ENCODE measurements around the gene ANGEL1.

ANGEL1 gene

DNA sequence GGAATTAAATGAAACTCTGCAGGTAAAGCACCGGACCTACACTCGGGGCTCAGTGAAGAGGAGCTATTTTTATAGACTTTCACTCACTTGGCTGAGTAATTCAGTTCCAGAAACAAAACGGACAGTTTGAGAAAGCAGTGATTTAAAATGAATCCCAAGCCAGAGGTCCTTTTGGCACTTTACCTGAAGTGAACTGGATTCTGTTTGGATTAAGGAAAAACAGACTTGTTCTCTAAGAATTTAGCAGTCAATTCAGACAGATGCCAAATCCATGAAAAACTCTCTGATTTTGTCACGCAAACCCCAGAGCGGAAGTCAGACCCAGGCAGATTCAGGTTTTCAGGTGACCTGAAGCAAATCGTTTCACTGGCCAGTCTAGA lies 56.3 kb downstream of the ANGEL1 start:
- no peak for TF ChIP-seq EGR1 (IDR thresholded peaks at IDR 0.05)
- TF ChIP-seq, protein P1, sequence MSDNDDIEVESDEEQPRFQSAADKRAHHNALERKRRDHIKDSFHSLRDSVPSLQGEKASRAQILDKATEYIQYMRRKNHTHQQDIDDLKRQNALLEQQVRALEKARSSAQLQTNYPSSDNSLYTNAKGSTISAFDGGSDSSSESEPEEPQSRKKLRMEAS (IDR thresholded peaks at IDR 0.05) = no peak
- TF ChIP-seq RAD21 (IDR thresholded peaks at IDR 0.05; ENCODE audit: low read depth) = no peak
- TF ChIP-seq CREB1 (IDR thresholded peaks at IDR 0.05; ENCODE audit: low read depth) = no peak
- no peak for TF ChIP-seq NFIC (IDR thresholded peaks at IDR 0.05)
- no peak for TF ChIP-seq YY1 (IDR thresholded peaks at IDR 0.05; ENCODE audit: low read depth)
- no peak for TF ChIP-seq CEBPB (IDR thresholded peaks at IDR 0.05)
- TF ChIP-seq TCF12 (IDR thresholded peaks at IDR 0.05; ENCODE audit: low read depth) = no peak
- no peak for TF ChIP-seq TEAD4 (IDR thresholded peaks at IDR 0.05)

DNA sequence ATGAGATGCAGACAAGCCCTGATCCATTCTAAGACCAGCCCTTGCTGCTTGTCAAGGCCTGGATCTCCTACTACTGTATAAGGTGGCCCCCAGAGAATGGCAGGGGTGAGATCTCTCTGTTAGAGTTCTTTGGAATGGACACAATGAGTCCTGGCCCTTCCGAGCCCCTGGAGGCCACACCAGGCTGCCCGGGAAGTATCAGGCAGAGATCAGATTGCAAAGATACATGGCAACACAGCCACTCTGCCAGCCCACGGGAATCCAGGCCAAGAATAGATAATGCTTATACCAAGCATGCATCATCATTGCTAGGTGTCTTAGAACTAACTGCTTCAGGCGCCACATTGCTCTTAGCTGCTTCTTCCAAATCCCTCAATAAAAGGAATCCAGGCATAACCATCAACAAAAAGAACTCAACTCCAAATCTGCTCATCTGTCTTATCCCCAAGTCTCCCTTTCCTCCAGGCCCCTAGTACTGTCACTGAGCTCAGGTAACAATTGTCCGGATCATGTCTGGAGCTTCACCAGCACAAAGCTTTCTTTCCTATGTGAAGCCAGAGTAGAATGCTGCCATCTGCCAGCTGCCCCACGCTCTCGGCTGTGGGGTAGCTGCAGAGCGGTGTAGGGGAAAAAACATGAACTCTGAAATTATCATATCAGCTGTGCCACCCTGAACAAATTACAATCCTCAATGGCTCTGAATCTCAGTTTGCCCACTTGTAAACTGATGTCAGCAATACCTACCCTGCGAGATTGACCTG lies 56.9 kb downstream of the ANGEL1 start:
- TF ChIP-seq, protein P1 (IDR thresholded peaks at IDR 0.05) = no peak
- TF ChIP-seq YY1 (IDR thresholded peaks at IDR 0.05; ENCODE audit: low read depth) (no peak), CEBPB (IDR thresholded peaks at IDR 0.05) (no peak), ZBTB7A (IDR thresholded peaks at IDR 0.05; ENCODE audit: low read depth) (no peak), REST (IDR thresholded peaks at IDR 0.05; ENCODE audit: low read depth) (no peak), TAF1 (IDR thresholded peaks at IDR 0.05; ENCODE audit: low read depth) (no peak), EGR1 (IDR thresholded peaks at IDR 0.05) (no peak), TCF12 (IDR thresholded peaks at IDR 0.05; ENCODE audit: low read depth) (no peak), FOXM1 (IDR thresholded peaks at IDR 0.05; ENCODE audit: borderline replicate concordance, low read depth) (no peak), RAD21 (IDR thresholded peaks at IDR 0.05; ENCODE audit: low read depth) (no peak), CREB1 (IDR thresholded peaks at IDR 0.05; ENCODE audit: low read depth) (no peak), TEAD4 (IDR thresholded peaks at IDR 0.05) (no peak), NFIC (IDR thresholded peaks at IDR 0.05) (no peak), USF1 (IDR thresholded peaks at IDR 0.05) (no peak), EP300 (IDR thresholded peaks at IDR 0.05; ENCODE audit: borderline replicate concordance) (no peak)

DNA sequence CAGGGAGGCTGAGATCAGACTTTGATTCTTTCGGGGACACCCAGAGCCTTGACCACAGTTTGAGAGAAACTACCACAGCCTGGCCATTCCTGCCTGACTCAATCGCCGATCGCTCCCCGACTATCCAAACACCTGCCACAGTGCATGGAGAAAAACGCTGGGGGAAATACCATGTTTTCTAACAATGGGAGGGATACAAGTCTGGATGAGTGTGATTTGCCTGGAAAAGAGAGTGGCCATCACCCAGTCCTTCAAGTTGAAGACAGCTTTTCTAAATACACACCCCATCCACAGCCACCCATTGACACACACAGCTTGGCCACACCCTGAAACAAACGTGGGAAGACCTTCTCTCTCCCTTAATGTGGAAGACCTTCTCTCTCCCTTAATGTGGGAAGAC lies 58.1 kb downstream of the ANGEL1 start:
- TF ChIP-seq CEBPB (IDR thresholded peaks at IDR 0.05) (no peak), FOXM1 (IDR thresholded peaks at IDR 0.05; ENCODE audit: borderline replicate concordance, low read depth) (no peak), YY1 (IDR thresholded peaks at IDR 0.05; ENCODE audit: low read depth) (no peak), EGR1 (IDR thresholded peaks at IDR 0.05) (no peak), CREB1 (IDR thresholded peaks at IDR 0.05; ENCODE audit: low read depth) (no peak), TAF1 (IDR thresholded peaks at IDR 0.05; ENCODE audit: low read depth) (no peak), EP300 (IDR thresholded peaks at IDR 0.05; ENCODE audit: borderline replicate concordance) (no peak), RAD21 (IDR thresholded peaks at IDR 0.05; ENCODE audit: low read depth) (no peak), USF1 (IDR thresholded peaks at IDR 0.05) (no peak), REST (IDR thresholded peaks at IDR 0.05; ENCODE audit: low read depth) (no peak), TEAD4 (IDR thresholded peaks at IDR 0.05) (no peak)
- TF ChIP-seq, protein P1 (IDR thresholded peaks at IDR 0.05) = no peak

DNA sequence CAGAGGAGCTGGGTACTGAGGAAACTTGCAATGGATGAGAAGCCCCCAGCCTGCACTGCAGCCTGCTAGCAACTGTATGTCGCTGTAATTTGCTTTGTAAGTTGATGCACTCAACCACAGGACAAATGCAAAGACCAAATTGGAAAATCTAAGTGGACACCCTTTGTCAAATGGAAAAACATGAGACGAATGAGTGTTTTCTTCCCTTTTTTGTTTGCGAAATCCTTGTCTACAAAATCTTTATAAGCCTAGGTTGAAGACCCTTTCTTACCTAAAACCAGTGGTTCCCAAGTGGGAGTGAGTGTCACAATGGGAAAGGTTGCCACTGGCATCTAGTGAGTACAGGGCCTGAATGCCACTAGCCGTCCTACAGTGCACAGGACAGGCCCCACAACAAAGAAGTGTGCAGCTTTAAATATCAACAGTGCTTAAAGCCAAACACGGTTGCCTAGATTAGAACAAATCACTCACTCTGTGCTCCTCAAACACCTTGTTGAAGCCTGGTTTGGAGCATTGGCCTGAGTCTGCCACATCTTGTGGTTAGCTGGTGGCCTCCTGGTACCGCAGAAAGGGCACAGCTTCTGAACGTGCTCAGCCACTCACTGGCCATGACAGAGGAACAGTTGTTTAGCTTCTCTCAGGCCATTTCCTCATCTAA lies 59.0 kb downstream of the ANGEL1 start:
- TF ChIP-seq USF1 (IDR thresholded peaks at IDR 0.05) (no peak), RAD21 (IDR thresholded peaks at IDR 0.05; ENCODE audit: low read depth) (no peak), CREB1 (IDR thresholded peaks at IDR 0.05; ENCODE audit: low read depth) (no peak), TAF1 (IDR thresholded peaks at IDR 0.05; ENCODE audit: low read depth) (no peak), REST (IDR thresholded peaks at IDR 0.05; ENCODE audit: low read depth) (no peak), YY1 (IDR thresholded peaks at IDR 0.05; ENCODE audit: low read depth) (no peak), EGR1 (IDR thresholded peaks at IDR 0.05) (no peak), NFIC (IDR thresholded peaks at IDR 0.05) (no peak), ZBTB7A (IDR thresholded peaks at IDR 0.05; ENCODE audit: low read depth) (no peak), TCF12 (IDR thresholded peaks at IDR 0.05; ENCODE audit: low read depth) (no peak), TEAD4 (IDR thresholded peaks at IDR 0.05) (no peak), EP300 (IDR thresholded peaks at IDR 0.05; ENCODE audit: borderline replicate concordance) (no peak), FOXM1 (IDR thresholded peaks at IDR 0.05; ENCODE audit: borderline replicate concordance, low read depth) (no peak), CEBPB (IDR thresholded peaks at IDR 0.05) (no peak)
- TF ChIP-seq, protein P1 (IDR thresholded peaks at IDR 0.05) = no peak
